ENCODE data around the gene CDC42SE2.

DNA sequence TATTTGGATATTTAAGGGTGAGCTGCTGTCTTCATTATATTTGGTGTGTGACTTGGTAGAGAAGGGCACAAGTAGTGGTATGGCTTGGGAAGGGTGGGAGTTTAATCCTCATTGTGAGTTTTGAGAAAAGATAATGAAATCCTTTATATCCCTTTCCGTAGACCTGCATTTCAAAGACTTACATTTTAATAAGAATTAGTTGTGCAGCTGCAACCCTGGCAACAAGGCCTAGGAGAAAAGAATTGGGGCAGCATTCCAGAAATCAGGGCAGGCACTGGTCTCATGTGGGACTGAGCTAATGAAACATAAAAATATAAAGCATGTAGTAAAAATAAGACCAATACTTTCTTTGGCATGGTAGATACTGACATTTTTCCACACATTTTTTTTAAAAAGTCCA is 60.5 kb downstream of the CDC42SE2 start:
- TF ChIP-seq TAF1 (IDR thresholded peaks at IDR 0.05; ENCODE audit: low read depth) (no peak), RAD21 (conservative IDR thresholded peaks at IDR 0.05) (no peak)
- TF ChIP-seq, protein P1, sequence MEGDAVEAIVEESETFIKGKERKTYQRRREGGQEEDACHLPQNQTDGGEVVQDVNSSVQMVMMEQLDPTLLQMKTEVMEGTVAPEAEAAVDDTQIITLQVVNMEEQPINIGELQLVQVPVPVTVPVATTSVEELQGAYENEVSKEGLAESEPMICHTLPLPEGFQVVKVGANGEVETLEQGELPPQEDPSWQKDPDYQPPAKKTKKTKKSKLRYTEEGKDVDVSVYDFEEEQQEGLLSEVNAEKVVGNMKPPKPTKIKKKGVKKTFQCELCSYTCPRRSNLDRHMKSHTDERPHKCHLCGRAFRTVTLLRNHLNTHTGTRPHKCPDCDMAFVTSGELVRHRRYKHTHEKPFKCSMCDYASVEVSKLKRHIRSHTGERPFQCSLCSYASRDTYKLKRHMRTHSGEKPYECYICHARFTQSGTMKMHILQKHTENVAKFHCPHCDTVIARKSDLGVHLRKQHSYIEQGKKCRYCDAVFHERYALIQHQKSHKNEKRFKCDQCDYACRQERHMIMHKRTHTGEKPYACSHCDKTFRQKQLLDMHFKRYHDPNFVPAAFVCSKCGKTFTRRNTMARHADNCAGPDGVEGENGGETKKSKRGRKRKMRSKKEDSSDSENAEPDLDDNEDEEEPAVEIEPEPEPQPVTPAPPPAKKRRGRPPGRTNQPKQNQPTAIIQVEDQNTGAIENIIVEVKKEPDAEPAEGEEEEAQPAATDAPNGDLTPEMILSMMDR (IDR thresholded peaks at IDR 0.05; ENCODE audit: poor library complexity, severe bottlenecking), result no peak

Measured in neural cell (in vitro differentiated cells).